GM12878 (cell line): ENCODE results near the gene MACF1.

Experiments used
- CHD4 ChIP-seq: fragments of 200-600 bp; sonication (generic); IDR thresholded peaks from 2 replicates; pipeline ENCODE4 v1.6.1; 2016; ENCODE audit warnings: mild to moderate bottlenecking
- CREB1 ChIP-seq: IDR thresholded peaks from 2 replicates; pipeline ENCODE4 v1.6.1; 2012; ENCODE audit warnings: low read depth, mild to moderate bottlenecking, inconsistent platforms
- CTCF ChIP-seq, 3 experiments: IDR thresholded peaks in 2 of 3; conservative IDR thresholded peaks in 1 of 3; 2 replicates each; pipeline ENCODE4 v1.5.1; 2011; ENCODE audit warnings: low read depth in 3 of 3, low read length in 3 of 3, mild to moderate bottlenecking in 3 of 3, control low read depth in 2 of 3, moderate library complexity in 2 of 3, inconsistent platforms in 1 of 3, mixed read lengths in 1 of 3; ENCODE audit not compliant: control insufficient read depth in 2 of 3, insufficient read depth in 1 of 3; ENCODE audit errors: extremely low read depth in 1 of 3
- EED ChIP-seq: sonication (generic); IDR thresholded peaks from 2 replicates; pipeline ENCODE4 v1.6.1; 2016; ENCODE audit warnings: antibody characterized with exemption, low read depth
- EP300 ChIP-seq, 2 experiments: fragments of 150-350 bp in 1 of 2; IDR thresholded peaks; 2 replicates each; pipeline ENCODE4 v1.6.1; 2011 to 2012; ENCODE audit warnings: low read depth in 2 of 2, low read length in 2 of 2, borderline replicate concordance in 1 of 2, improper control_type of control experiment in 1 of 2, inconsistent platforms in 1 of 2; ENCODE audit not compliant: control insufficient read depth in 1 of 2
- EZH2 ChIP-seq: IDR thresholded peaks from 2 replicates; pipeline ENCODE4 v1.6.1; 2012; ENCODE audit warnings: low read depth, mild to moderate bottlenecking, control low read depth, inconsistent platforms, low read length, borderline replicate concordance; ENCODE audit not compliant: control insufficient read depth
- FOXK2 ChIP-seq: fragments of 450-650 bp; IDR thresholded peaks from 2 replicates; pipeline ENCODE4 v1.6.1; 2017; ENCODE audit warnings: mild to moderate bottlenecking, moderate library complexity
- HCFC1 ChIP-seq: fragments of 150-350 bp; IDR thresholded peaks from 2 replicates; pipeline ENCODE4 v1.6.1; 2014; ENCODE audit warnings: low read length
- PBX3 ChIP-seq: IDR thresholded peaks from 2 replicates; pipeline ENCODE4 v1.6.1; 2011; ENCODE audit warnings: mild to moderate bottlenecking, low read depth, low read length, moderate library complexity; ENCODE audit not compliant: insufficient replicate concordance
- PKNOX1 ChIP-seq: fragments of 450-650 bp; IDR thresholded peaks from 2 replicates; pipeline ENCODE4 v1.6.1; 2016; ENCODE audit warnings: mild to moderate bottlenecking
- POLR2A ChIP-seq: IDR thresholded peaks from 2 replicates; pipeline ENCODE4 v1.6.1; 2011; ENCODE audit warnings: low read depth, mild to moderate bottlenecking, low read length
- RELB ChIP-seq: fragments of 450-650 bp; IDR thresholded peaks from 2 replicates; pipeline ENCODE4 v1.6.1; 2017; ENCODE audit warnings: low read depth, mild to moderate bottlenecking, moderate library complexity
- SMAD1 ChIP-seq: fragments of 450-650 bp; IDR thresholded peaks from 2 replicates; pipeline ENCODE4 v1.6.1; 2018; ENCODE audit warnings: mild to moderate bottlenecking, low read depth; ENCODE audit not compliant: partially characterized antibody

DNA sequence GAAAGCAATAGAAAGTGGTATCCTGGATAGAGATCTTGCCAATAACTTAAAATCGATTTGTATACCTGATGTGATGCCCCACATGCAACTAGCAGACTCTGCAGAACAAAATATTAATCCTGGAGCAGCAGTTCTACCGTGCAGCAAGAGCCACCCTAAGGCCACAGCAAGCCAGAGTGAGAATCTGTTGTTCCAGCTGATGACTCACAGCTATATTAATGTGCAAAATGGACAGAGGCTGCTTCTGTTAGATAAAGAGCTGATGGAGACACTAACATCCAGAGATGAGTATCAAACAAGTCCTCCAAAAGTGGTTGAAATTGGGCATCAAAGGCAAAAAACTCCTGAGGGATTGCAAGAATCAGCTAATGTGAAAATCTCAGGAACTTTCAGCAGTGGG, 127.8 kb downstream of the MACF1 start:
- TF ChIP-seq FOXK2 (no peak), CTCF (IDR thresholded peaks at IDR 0.05 in 2 of 3, conservative IDR thresholded peaks at IDR 0.05 in 1 of 3; ENCODE audit: control insufficient read depth in 2 of 3, extremely low read depth in 1 of 3, insufficient read depth in 1 of 3, low read depth in 3 of 3, low read length in 3 of 3) (no peak), PBX3 (no peak), RELB (no peak), HCFC1 (no peak), EZH2 (no peak), PKNOX1 (no peak), EED (no peak), CREB1 (no peak), SMAD1 (no peak), CHD4 (no peak), POLR2A (no peak), EP300 (IDR thresholded peaks at IDR 0.05; ENCODE audit: borderline replicate concordance in 1 of 2, control insufficient read depth in 1 of 2, low read depth in 2 of 2, low read length in 2 of 2) (no peak)
